Measurements from ENCODE around the gene SLC45A1.

GRCh38 chr1:8364528-8365442, 46.9 kb downstream of the SLC45A1 start:
- no peak for TF ChIP-seq EZH2 (IDR thresholded peaks at IDR 0.05)
- TF ChIP-seq FOXP2 (optimal IDR thresholded peaks at IDR 0.05; ENCODE audit: control extremely low read depth, extremely low read length, insufficient read depth): no peak
- TF ChIP-seq POLR2AphosphoS5 (IDR thresholded peaks at IDR 0.05; ENCODE audit: borderline replicate concordance, low read depth, low read length): no peak

Data from SK-N-MC (cell line).